Epithelial cell of proximal tubule (primary cell): Measurements from ENCODE around the gene SEMA4B. TPM values are rescaled to one million over a fixed set of nuclear protein-coding genes. Genes with fewer than 3 reads are reported as not detected.

Source experiments
- DNase-seq: peaks from one replicate; pipeline ENCODE4 v3.0.0-alpha.2; 2011; ENCODE audit warnings: low read depth
- H3K4me3 ChIP-seq: 2 replicates; pipeline ENCODE4 v1.5.1; 2011; ENCODE audit warnings: low read depth, mild to moderate bottlenecking, low read length
- total RNA-seq: library from RNA; depleted of rRNA; stranded (reverse); fragments of >200 nt; gene quantifications from 2 replicates; pipeline ENCODE4 v1.2.3, GENCODE V29; 2015
- TF ChIP-seq, protein P1 (sequence below): conservative IDR thresholded peaks from 2 replicates; pipeline ENCODE4 v1.5.1; 2012; ENCODE audit warnings: low read depth, mild to moderate bottlenecking, low read length

The SEMA4B gene
- total RNA-seq, 1 donor from 2014 or later = 89.6 TPM

DNA sequence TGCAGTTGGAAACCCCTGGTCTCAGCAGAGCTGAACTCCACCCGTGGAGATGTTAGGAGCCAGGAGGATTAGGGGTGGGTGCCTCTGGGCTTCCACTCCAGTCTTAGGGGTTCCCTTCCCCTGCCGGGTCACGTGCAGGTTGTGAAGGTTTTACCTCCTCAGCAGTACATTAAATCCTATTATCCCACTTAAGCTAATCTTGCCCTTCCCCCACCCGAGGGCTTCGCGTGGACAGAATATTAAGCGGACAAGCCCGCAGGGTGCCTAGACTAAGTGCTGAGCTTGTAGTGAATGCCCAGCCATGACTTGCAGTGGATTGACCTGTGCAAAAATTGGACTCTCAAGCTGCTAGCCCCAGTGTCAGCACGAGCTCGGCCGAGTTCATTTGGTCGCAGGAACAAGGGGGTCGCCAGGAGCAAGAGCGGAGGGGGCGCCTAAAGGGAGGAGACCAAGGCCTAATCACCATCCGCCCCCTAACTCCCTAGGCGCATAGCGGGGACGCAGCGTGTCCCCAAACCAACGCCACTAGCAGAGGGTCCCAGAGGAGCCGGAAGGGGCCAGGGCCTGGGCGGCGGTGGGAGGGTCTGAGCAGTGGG lies 498 bp upstream of the SEMA4B start:
- TF ChIP-seq, protein P1, sequence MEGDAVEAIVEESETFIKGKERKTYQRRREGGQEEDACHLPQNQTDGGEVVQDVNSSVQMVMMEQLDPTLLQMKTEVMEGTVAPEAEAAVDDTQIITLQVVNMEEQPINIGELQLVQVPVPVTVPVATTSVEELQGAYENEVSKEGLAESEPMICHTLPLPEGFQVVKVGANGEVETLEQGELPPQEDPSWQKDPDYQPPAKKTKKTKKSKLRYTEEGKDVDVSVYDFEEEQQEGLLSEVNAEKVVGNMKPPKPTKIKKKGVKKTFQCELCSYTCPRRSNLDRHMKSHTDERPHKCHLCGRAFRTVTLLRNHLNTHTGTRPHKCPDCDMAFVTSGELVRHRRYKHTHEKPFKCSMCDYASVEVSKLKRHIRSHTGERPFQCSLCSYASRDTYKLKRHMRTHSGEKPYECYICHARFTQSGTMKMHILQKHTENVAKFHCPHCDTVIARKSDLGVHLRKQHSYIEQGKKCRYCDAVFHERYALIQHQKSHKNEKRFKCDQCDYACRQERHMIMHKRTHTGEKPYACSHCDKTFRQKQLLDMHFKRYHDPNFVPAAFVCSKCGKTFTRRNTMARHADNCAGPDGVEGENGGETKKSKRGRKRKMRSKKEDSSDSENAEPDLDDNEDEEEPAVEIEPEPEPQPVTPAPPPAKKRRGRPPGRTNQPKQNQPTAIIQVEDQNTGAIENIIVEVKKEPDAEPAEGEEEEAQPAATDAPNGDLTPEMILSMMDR = no peak
- no peak for DNase-seq
- H3K4me3 ChIP-seq = peak overlapping the region; percentile 96

DNA sequence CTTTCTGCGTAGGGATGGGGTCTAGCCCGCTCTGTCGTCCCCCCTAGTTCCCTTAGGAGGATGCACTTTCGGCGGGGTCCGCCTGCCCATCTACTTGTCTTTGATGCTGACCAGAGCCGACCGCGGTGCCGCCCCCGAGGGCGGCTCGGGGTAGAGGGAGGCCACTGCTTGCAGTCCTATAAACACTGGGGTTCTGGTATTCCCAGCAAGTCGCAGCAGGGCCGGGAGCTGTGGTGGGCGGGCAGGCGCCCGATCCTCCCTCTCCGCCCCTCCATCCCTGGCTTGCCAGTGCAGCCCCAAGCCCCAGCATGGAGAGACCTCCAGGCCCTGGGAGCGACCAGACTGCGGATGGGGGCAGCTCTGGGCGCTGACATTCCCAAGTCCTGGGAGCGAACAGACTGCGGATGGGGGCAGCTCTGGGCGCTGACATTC lies 830 bp downstream of the SEMA4B start:
- H3K4me3 ChIP-seq = peak overlapping the region; percentile 96
- no peak for DNase-seq
- TF ChIP-seq, protein P1 = no peak

GRCh38 chr15:90202929-90203328 lies 1.8 kb downstream of the SEMA4B start:
- peak overlapping the region; percentile 96 for H3K4me3 ChIP-seq
- TF ChIP-seq, protein P1 = no peak
- no peak for DNase-seq

GRCh38 chr15:90203473-90203872 lies 2.3 kb downstream of the SEMA4B start:
- no peak for DNase-seq
- TF ChIP-seq, protein P1 = no peak
- H3K4me3 ChIP-seq = peak overlapping the region; percentile 96

GRCh38 chr15:90203922-90204321 lies 2.8 kb downstream of the SEMA4B start:
- peak overlapping the region; percentile 96 for H3K4me3 ChIP-seq
- TF ChIP-seq, protein P1 = no peak
- DNase-seq = no peak

GRCh38 chr15:90205050-90205848 lies 4.1 kb downstream of the SEMA4B start:
- H3K4me3 ChIP-seq = peak overlapping the region; percentile 96
- no peak for DNase-seq
- TF ChIP-seq, protein P1 = no peak
